HG02642 (cell line): ENCODE results near the gene TCF12.
"Not testable (repeated sequence)": the region's sequence is repeated elsewhere in the genome, so short reads cannot be mapped to it uniquely, and the experiment has no call there.

Experiments used
- ATAC-seq: cut with Tn5 transposase; IDR thresholded peaks from one replicate; pipeline ENCODE4 v1.9.1; 2021; ENCODE audit warnings: mild to moderate bottlenecking; ENCODE audit not compliant: unreplicated experiment, poor library complexity

Gene TCF12

GRCh38 chr15:57007797-57008196, 89.4 kb downstream of the TCF12 start:
- not testable (repeated sequence) for ATAC-seq

- ATAC-seq, result no peak
Measured at GRCh38 chr15:57010724-57011123, 92.3 kb downstream of the TCF12 start.

GRCh38 chr15:57012556-57012955, 94.1 kb downstream of the TCF12 start:
- ATAC-seq, result no peak

- not testable (repeated sequence) for ATAC-seq
Measured at GRCh38 chr15:57014896-57015295, 96.5 kb downstream of the TCF12 start.

- no peak for ATAC-seq
Measured at GRCh38 chr15:57015360-57015759, 96.9 kb downstream of the TCF12 start.

GRCh38 chr15:57015897-57016296, 97.5 kb downstream of the TCF12 start:
- no peak for ATAC-seq

GRCh38 chr15:57017024-57017423, 98.6 kb downstream of the TCF12 start:
- ATAC-seq, result no peak

GRCh38 chr15:57018151-57018550, 99.7 kb downstream of the TCF12 start:
- ATAC-seq, result no peak

- no peak for ATAC-seq
Measured at GRCh38 chr15:57019496-57020160, 101.2 kb downstream of the TCF12 start.

GRCh38 chr15:57025264-57025926, 107.0 kb downstream of the TCF12 start:
- ATAC-seq, result no peak

- ATAC-seq, result no peak
Measured at GRCh38 chr15:57026016-57026592, 107.7 kb downstream of the TCF12 start.

GRCh38 chr15:57027596-57027995, 109.2 kb downstream of the TCF12 start:
- ATAC-seq, result no peak

GRCh38 chr15:57028176-57028575, 109.7 kb downstream of the TCF12 start:
- ATAC-seq, result no peak

- no peak for ATAC-seq
Measured at GRCh38 chr15:57030011-57030410, 111.6 kb downstream of the TCF12 start.

GRCh38 chr15:57031082-57031481, 112.6 kb downstream of the TCF12 start:
- ATAC-seq, result no peak

GRCh38 chr15:57031605-57032004, 113.2 kb downstream of the TCF12 start:
- ATAC-seq, result no peak

GRCh38 chr15:57032338-57032737, 113.9 kb downstream of the TCF12 start:
- ATAC-seq, result no peak

GRCh38 chr15:57033715-57034439, 115.4 kb downstream of the TCF12 start:
- no peak for ATAC-seq

- no peak for ATAC-seq
Measured at GRCh38 chr15:57034613-57035012, 116.2 kb downstream of the TCF12 start.

- ATAC-seq, result no peak
Measured at GRCh38 chr15:57035664-57036063, 117.2 kb downstream of the TCF12 start.

GRCh38 chr15:57036352-57036751, 117.9 kb downstream of the TCF12 start:
- no peak for ATAC-seq
